HG02938 (cell line): Measurements from ENCODE around the gene NTSR2.
"Not testable (repeated sequence)": the region's sequence is repeated elsewhere in the genome, so short reads cannot be mapped to it uniquely, and the experiment has no call there.

ENCODE experiments used
- ATAC-seq: cut with Tn5 transposase; IDR thresholded peaks from one replicate; pipeline ENCODE4 v1.9.1; 2021; ENCODE audit warnings: mild to moderate bottlenecking, moderate library complexity; ENCODE audit not compliant: unreplicated experiment

NTSR2 gene

DNA sequence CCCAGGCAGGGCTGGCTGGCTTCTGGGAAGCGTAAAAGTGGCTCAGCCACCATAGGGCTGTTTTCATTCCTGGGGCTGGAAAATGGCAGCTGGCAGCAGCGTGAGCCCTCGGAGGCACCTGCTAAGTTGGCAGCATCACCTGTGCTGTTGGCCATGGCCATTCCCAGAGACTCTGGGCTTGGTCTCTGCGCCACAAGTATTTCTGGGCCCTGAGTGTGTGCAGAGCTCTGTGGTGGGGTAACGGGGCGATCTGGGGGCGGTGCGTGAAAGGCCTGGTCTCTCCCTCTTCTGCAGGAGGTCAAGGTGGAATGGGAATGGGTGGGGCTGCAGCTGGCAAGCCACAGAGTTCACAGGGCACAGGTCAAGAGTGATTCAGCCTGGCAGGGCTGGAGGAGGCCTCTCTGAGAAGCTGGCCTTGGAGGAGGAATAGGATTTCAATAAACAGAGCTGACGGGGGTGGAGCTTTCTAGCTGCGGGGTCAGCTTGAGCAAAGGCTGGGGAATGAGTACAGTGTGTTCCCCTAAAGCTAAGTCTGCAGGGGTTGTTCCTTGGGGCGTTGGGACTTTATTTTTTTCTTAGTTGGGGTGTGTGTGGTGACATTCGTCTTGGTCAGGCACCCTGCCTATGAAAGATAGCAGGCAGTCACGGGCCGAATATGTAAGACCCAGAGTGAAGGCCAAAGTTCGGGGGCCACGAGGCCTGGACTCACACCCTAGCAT is 10.3 kb upstream of the NTSR2 start:
- ATAC-seq = no peak

DNA sequence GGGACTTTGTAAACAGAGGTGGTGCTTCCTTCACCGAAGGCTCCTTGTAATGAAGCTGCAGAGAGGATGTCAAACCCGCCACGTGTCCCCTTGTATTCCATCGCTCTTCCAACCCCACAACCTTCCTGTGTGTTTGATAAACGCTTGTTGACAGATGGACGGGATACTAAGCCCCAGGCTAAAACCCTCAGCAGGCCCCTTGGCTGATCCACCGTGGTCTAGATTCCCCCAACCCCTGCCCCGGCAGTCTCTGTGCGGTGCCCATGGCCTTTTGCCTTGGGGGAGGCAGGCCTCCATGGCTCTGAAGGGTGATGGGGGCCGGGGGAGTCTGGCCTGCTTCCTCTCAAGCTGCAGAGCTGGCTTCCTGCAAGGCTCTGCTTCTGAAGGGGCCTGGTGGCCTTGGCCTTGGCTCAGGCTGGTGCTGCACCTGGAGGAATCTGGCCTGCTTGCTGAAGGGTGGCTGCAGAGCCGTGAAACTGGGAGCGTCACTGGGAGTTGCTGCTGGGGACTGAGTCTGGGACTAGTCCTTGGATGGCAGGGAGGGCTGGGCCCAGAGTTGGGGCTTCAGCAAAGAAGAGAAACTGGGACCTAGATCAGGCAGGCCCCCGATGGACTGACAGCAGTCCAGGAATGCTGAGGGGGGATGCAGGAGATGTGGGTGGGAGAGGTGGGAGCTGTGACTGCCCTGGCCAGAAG is 9.6 kb upstream of the NTSR2 start:
- ATAC-seq = no peak

DNA sequence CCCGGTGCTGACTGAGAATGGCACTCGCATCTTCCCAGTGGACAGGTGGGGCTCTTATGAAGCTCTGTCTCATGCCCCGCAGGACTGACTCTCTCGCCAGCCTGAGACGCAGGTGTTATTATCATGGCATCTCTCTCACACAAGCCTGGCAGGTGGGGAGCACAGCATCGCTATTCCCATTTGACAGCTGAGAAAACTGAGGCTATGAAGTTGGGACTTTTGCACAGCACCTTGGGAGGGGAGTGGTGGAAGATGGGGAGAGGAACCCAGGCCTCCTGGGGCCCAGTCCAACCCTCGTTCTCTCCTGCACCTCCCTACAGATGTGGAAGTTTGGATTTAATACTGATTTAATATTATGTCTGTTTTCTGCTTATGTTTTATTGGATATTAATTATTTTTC is 9.0 kb upstream of the NTSR2 start:
- ATAC-seq = no peak

DNA sequence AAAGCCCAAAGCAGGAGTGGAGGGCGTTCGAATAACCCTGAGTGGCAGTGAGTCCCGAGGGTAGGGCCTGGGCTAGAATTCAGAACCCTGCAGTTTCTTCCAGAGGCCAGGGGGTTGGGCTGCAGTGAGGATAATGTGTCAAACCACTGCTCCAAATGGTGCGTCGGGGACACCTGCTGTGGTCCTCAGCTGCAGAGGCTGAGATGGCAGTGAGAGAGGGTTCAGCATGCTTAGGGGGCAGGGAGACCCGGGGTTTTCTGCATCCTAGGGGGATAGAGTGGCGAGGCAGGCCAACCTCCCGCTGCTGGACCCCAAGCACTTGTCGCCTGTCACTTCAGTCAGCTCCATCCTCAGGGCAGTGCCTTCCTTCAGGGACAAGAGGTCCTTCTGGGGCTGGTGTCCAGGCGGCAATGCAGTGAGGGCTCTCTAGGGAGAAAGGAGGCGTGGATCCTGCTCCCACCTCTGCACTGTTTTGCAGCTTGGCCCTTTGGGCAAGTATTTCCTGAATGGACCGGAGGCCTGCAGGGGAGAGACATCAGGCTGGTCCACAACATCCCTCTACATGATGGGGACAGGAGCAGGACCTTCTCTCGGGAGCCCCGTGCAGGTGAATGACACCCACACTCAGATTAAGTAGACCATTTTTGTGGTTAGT is 8.4 kb upstream of the NTSR2 start:
- ATAC-seq = no peak

DNA sequence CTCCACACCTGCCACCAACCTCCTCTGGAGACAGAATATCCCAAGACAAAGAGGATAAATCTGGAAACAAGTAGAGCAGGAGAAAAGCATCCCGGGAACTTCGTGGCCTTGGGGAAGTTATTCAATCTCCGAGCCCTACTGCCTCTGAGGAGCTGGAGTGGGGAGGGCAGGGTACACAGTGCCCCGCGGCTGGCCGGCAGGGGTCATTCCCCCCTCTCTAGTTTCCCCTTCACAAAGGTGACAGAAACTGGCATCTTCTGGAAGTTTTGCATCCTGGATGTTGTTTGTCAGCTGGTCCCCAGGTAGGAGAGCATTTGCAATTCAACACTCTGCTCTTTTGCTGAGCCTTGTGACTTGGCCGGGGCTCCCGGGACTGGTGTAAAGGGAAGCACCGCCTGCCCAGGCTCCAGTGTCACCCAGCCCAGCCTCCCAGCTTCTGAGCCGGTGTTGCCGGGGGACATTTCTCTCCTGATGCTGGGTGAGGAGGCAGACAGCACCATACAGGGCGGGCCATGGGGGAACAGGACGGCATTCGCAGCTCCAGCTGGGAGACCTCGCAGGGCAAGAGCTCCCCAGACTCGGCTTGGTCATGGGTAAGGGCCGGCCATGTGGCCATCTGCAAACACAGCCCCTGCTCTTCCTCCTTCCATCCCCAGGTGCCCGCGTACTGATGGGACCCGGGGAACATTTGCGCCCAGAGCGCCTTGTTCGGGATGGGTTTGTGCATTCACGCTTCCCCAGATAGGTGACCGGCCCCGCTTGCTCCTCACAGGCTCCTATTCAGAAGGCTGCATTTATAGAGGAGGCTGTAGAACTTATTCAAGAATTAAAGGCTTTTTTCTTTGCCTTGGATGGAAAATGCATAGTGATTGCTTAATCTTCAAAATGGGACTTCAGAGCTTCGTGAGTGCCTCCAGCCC is 7.4 kb upstream of the NTSR2 start:
- ATAC-seq = no peak

DNA sequence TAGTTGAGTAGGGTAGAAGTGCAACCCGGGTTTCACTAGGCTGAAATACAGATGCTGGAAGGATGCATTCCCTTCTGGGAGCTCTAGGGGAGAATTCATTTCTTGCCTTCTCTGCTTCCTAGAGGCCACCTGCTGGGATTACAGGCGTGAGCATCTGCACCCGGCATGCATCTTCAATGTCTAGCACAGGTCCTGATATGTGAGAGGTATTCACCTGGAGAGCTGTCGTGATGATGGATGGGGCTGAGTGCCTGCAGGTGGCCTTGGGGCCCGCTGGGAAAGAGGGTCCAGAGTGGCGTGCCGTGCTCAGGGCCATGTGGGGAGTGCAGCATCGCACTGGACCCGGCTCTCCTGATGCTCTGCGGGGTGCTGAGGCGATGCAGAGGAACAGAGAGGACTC is 6.6 kb upstream of the NTSR2 start:
- ATAC-seq = no peak

DNA sequence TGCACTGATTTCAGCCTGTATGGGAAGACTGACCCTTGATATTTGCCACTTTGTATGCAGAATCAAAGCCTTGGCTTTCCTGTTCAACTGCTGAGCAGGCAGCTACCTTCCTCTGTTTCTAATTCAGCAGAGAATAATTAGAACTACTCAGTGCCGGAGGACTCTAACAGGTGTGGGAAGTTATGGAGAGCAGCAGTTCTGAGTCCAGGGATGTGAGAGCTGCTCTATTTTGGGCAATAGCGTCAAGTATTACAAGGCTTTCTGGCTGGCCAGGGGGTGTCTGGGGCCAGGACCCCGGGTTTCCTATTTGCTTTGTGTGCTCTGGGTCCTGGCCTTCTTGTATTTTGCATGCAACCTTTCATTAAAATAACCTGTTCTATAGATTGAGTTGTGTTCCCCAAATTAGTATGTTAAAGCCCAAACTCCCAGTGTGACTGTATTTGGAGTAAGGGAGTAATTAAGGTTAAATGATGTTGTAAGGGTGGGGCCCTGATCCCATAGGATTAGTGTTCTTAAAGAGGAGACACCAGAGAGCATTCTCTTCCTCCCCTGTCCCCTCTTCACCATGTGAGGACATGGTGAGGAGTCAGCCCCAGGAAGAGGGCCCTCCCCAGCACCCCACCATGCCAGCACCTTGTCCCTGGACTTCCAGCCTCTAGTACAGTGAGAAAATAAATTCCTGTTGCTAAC is 5.6 kb upstream of the NTSR2 start:
- no peak for ATAC-seq

GRCh38 chr2:11674983-11675382 is 5.0 kb upstream of the NTSR2 start:
- ATAC-seq = no peak

GRCh38 chr2:11672407-11672806 is 2.4 kb upstream of the NTSR2 start:
- ATAC-seq = no peak

DNA sequence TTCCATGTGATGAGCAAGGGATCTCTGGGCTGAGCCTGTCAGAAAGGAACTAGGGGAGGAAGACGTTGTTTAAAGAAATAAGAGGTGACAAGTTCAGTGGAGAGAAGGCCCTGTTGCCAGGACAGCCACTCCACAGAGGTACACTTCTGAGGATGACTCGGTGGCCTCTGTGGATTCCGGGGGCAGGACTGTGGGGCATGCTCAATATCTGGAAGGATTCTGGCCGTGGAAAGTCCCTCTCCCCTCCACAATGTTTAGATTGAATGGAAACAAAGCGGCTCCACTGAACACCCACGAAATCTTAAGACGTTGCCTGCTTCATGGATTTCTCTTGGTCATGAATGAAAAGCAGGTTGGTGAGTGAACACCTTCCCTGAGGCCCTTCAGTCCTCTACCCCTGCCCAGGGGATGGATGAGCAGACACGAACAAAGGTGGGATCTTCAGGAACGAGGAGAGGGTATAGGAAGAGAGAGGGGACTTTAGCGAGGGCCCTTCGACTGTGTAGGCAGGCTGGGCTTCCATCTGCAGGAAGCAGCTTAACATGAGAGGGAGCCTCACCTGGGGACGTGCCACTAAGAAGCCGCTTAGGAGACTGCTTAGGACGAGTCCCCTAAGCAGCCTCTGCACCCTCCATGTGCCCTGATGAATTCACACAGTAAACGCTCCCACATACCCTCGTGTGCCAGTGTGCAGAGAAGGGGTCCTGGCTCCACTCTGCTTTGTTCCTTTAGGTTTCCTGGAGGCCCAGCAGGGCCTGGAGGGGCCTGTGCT is 1.9 kb downstream of the NTSR2 start:
- no peak for ATAC-seq

DNA sequence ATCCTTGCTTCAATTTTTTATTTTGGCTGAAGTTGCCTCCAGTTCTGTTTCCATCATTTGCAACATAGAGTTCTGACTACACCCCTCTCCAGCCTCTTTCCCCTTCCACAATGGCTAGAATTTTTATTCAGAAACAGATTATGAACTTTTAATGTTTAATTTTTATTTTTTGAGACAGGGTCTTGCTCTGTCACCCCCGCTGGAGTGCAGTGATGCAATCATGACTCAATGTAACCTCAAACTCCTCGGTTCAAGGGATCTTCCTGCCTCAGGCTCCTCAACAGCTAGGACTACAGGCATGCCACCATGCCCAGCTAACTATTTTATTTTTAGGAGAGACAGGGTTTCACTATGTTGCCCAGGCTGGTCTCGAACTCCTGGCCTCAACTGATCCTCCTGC is 2.8 kb downstream of the NTSR2 start:
- ATAC-seq = no peak

GRCh38 chr2:11665510-11666362 is 4.3 kb downstream of the NTSR2 start:
- ATAC-seq = no peak

GRCh38 chr2:11665028-11665427 is 5.0 kb downstream of the NTSR2 start:
- ATAC-seq = no peak

- ATAC-seq = no peak
These were observed 6.6 kb downstream of the NTSR2 start for GRCh38 chr2:11663427-11663826.

- ATAC-seq = no peak
These were observed 7.1 kb downstream of the NTSR2 start for GRCh38 chr2:11662882-11663281.

GRCh38 chr2:11661891-11662435 is 8.0 kb downstream of the NTSR2 start:
- ATAC-seq = no peak

GRCh38 chr2:11660396-11660795 is 9.6 kb downstream of the NTSR2 start:
- not testable (repeated sequence) for ATAC-seq

GRCh38 chr2:11659851-11660250 is 10.1 kb downstream of the NTSR2 start:
- no peak for ATAC-seq

- no peak for ATAC-seq
These were observed 10.9 kb downstream of the NTSR2 start for GRCh38 chr2:11659115-11659475.
